ENCODE measurements around the gene SPATA13.

SPATA13 gene

GRCh38 chr13:24142453-24142852, 18.1 kb upstream of the SPATA13 start:
- no peak for DNase-seq

GRCh38 chr13:24142886-24143285, 17.6 kb upstream of the SPATA13 start:
- no peak for DNase-seq

- no peak for DNase-seq
These were observed 15.3 kb upstream of the SPATA13 start for GRCh38 chr13:24145240-24145639.

- DNase-seq, result no peak
These were observed 14.8 kb upstream of the SPATA13 start for GRCh38 chr13:24145674-24146073.

- no peak for DNase-seq
These were observed 13.5 kb upstream of the SPATA13 start for GRCh38 chr13:24146961-24147569.

- no peak for DNase-seq
These were observed 13.0 kb upstream of the SPATA13 start for GRCh38 chr13:24147570-24147963.

- no peak for DNase-seq
These were observed 11.9 kb upstream of the SPATA13 start for GRCh38 chr13:24148414-24149235.

- DNase-seq, result no peak
These were observed 11.1 kb upstream of the SPATA13 start for GRCh38 chr13:24149246-24150032.

GRCh38 chr13:24150572-24150971, 9.9 kb upstream of the SPATA13 start:
- DNase-seq, result no peak

GRCh38 chr13:24151864-24152263, 8.7 kb upstream of the SPATA13 start:
- no peak for DNase-seq

- DNase-seq, result no peak
These were observed 8.0 kb upstream of the SPATA13 start for GRCh38 chr13:24152292-24153214.

- no peak for DNase-seq
These were observed 7.2 kb upstream of the SPATA13 start for GRCh38 chr13:24153347-24153746.

GRCh38 chr13:24153979-24154701, 6.4 kb upstream of the SPATA13 start:
- DNase-seq, result no peak

- no peak for DNase-seq
These were observed 1.2 kb upstream of the SPATA13 start for GRCh38 chr13:24159357-24159756.

GRCh38 chr13:24161010-24161775, 673 bp downstream of the SPATA13 start:
- DNase-seq, result peak; percentile 33 to 34

- DNase-seq, result no peak
These were observed 1.5 kb downstream of the SPATA13 start for GRCh38 chr13:24161980-24162525.

- DNase-seq, result no peak
These were observed 2.1 kb downstream of the SPATA13 start for GRCh38 chr13:24162604-24163003.

- DNase-seq, result no peak
These were observed 5.2 kb downstream of the SPATA13 start for GRCh38 chr13:24165746-24166145.

GRCh38 chr13:24166561-24166960, 6.0 kb downstream of the SPATA13 start:
- DNase-seq, result no peak

GRCh38 chr13:24167666-24168391, 7.3 kb downstream of the SPATA13 start:
- no peak for DNase-seq

All from stimulated activated CD4-positive, alpha-beta T cell treated with anti-CD3 and anti-CD28 coated beads, Interleukin-2, amount 100 ng/mL, for 48 hours (primary cell).